Measurements from ENCODE around the gene PRRG4. TPM values are rescaled to one million over a fixed set of nuclear protein-coding genes. Genes with fewer than 3 reads are reported as not detected.
"Not testable (repeated sequence)": the region's sequence is repeated elsewhere in the genome, so short reads cannot be mapped to it uniquely, and the experiment has no call there.

The PRRG4 gene
- total RNA-seq, 1 donor from 2014 or later: under 0.01 TPM

DNA sequence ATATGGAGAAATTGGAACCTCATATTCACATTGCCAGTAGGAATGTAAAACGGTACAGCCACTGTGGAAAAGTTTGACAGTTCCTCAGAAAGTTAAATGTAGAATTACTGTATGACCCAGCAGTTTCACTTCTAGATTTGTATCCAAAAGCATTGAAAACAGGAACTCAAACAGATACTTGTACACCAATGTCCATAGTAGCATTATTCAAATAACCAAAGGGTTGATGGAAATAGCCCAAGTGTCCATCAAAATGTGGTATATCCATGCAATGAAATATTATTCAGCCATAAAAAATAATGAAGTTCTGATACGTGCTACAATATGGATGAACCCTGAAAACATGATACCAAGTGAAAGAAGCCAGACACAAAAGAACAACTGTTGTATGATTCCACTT, 17.8 kb downstream of the PRRG4 start:
- H3K4me1 ChIP-seq (ENCODE audit: control insufficient read depth in 3 of 3, insufficient read depth in 3 of 3, low read length in 3 of 3): no peaks in the 10 kb centered on the region
- H3K27ac ChIP-seq (ENCODE audit: low read depth, low read length): no peak overlapping the region
- no peak overlapping the region for H3K9ac ChIP-seq (ENCODE audit: low read depth in 1 of 3, low read length in 3 of 3)
- H3K4me3 ChIP-seq (ENCODE audit: low read length in 3 of 3): no peak overlapping the region
- no peaks in the 10 kb centered on the region for H3K36me3 ChIP-seq (ENCODE audit: control insufficient read depth in 3 of 3, insufficient read depth in 3 of 3, low read length in 3 of 3)
- no peaks in the 10 kb centered on the region for H3K27me3 ChIP-seq (ENCODE audit: control insufficient read depth in 3 of 3, insufficient read depth in 3 of 3, low read length in 3 of 3)
- peaks cover 0 to 5% (median 0%) of the 10 kb centered on the region in 3 donors for H3K9me3 ChIP-seq (ENCODE audit: control insufficient read depth in 3 of 3, low read length in 3 of 3)

DNA sequence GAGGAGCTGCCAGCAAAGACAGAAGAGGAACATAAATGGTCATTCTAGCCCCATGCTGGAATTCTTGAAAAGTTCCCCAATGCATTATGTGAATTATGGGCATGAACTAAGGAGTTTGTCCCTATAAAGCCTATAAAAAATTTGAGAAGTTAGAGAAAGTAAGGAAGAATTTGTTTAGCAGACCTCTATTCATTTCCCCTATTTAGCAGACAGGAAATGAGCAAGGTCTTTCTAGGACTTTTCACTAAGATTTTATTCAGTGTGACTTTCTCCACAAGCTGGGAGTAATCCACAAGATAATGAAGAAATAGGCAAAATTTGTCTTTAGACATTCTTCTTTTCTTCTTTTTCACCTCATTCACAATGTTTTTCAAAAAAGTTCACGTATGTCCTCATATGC, 20.0 kb downstream of the PRRG4 start:
- no peaks in the 10 kb centered on the region for H3K36me3 ChIP-seq (ENCODE audit: control insufficient read depth in 3 of 3, insufficient read depth in 3 of 3, low read length in 3 of 3)
- peaks cover 0 to 5% (median 0%) of the 10 kb centered on the region in 3 donors for H3K9me3 ChIP-seq (ENCODE audit: control insufficient read depth in 3 of 3, low read length in 3 of 3)
- no peaks in the 10 kb centered on the region for H3K4me1 ChIP-seq (ENCODE audit: control insufficient read depth in 3 of 3, insufficient read depth in 3 of 3, low read length in 3 of 3)
- H3K4me3 ChIP-seq (ENCODE audit: low read length in 3 of 3): no peak overlapping the region
- H3K27ac ChIP-seq (ENCODE audit: low read depth, low read length): no peak overlapping the region
- H3K27me3 ChIP-seq (ENCODE audit: control insufficient read depth in 3 of 3, insufficient read depth in 3 of 3, low read length in 3 of 3): no peaks in the 10 kb centered on the region
- no peak overlapping the region for H3K9ac ChIP-seq (ENCODE audit: low read depth in 1 of 3, low read length in 3 of 3)

GRCh38 chr11:32851251-32851650, 21.5 kb downstream of the PRRG4 start:
- H3K9ac ChIP-seq (ENCODE audit: low read depth in 1 of 3, low read length in 3 of 3): no peak overlapping the region
- no peaks in the 10 kb centered on the region for H3K36me3 ChIP-seq (ENCODE audit: control insufficient read depth in 3 of 3, insufficient read depth in 3 of 3, low read length in 3 of 3)
- H3K9me3 ChIP-seq (ENCODE audit: control insufficient read depth in 3 of 3, low read length in 3 of 3): peaks cover 0 to 5% (median 0%) of the 10 kb centered on the region in 3 donors
- no peaks in the 10 kb centered on the region for H3K27me3 ChIP-seq (ENCODE audit: control insufficient read depth in 3 of 3, insufficient read depth in 3 of 3, low read length in 3 of 3)
- H3K4me3 ChIP-seq (ENCODE audit: low read length in 3 of 3): no peak overlapping the region
- no peak overlapping the region for H3K27ac ChIP-seq (ENCODE audit: low read depth, low read length)
- H3K4me1 ChIP-seq (ENCODE audit: control insufficient read depth in 3 of 3, insufficient read depth in 3 of 3, low read length in 3 of 3): no peaks in the 10 kb centered on the region

DNA sequence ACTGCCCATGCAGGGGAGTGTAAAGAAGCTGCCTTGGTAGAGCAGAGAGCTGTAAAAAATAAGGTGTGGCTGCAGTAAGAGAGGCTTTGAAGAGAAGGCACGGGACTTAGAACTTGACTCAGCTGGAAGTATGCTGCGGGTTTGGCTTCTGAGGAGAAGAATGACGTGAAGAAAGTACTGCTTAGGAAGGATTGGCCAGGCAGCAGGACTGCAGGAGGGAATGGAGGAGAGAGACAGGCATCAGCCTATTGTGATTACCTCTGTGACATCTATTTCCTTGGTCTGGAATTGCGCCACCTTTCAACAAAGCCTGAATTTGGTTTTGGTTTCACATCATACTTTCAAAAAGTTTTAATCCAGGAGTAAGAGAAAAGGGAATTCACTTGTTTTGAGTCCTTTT, 22.5 kb downstream of the PRRG4 start:
- peaks cover 0 to 5% (median 0%) of the 10 kb centered on the region in 3 donors for H3K9me3 ChIP-seq (ENCODE audit: control insufficient read depth in 3 of 3, low read length in 3 of 3)
- no peaks in the 10 kb centered on the region for H3K4me1 ChIP-seq (ENCODE audit: control insufficient read depth in 3 of 3, insufficient read depth in 3 of 3, low read length in 3 of 3)
- no peak overlapping the region for H3K4me3 ChIP-seq (ENCODE audit: low read length in 3 of 3)
- no peaks in the 10 kb centered on the region for H3K36me3 ChIP-seq (ENCODE audit: control insufficient read depth in 3 of 3, insufficient read depth in 3 of 3, low read length in 3 of 3)
- no peak overlapping the region for H3K27ac ChIP-seq (ENCODE audit: low read depth, low read length)
- no peaks in the 10 kb centered on the region for H3K27me3 ChIP-seq (ENCODE audit: control insufficient read depth in 3 of 3, insufficient read depth in 3 of 3, low read length in 3 of 3)
- H3K9ac ChIP-seq (ENCODE audit: low read depth in 1 of 3, low read length in 3 of 3): no peak overlapping the region

DNA sequence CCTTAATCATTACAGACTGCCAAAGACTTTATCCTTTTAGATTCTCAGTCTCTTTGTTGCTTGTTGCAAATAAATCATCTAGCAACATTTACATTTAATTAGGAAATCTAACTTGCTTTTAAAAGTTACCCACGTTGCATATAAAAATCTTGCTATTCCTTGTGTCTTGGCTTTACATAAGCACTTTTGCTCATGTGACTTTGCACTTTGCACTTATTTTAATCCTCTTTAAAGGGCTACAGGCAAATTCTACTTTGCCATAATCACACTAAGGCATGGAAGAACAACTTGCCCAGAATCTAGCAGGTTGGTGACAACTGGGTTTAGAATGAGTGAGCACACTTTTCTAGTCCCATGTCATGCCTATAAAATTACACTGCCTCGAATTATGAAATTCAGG, 25.9 kb downstream of the PRRG4 start:
- H3K27me3 ChIP-seq (ENCODE audit: control insufficient read depth in 3 of 3, insufficient read depth in 3 of 3, low read length in 3 of 3): no peaks in the 10 kb centered on the region
- no peak overlapping the region for H3K9ac ChIP-seq (ENCODE audit: low read depth in 1 of 3, low read length in 3 of 3)
- no peak overlapping the region for H3K4me3 ChIP-seq (ENCODE audit: low read length in 3 of 3)
- H3K4me1 ChIP-seq (ENCODE audit: control insufficient read depth in 3 of 3, insufficient read depth in 3 of 3, low read length in 3 of 3): no peaks in the 10 kb centered on the region
- H3K36me3 ChIP-seq (ENCODE audit: control insufficient read depth in 3 of 3, insufficient read depth in 3 of 3, low read length in 3 of 3): no peaks in the 10 kb centered on the region
- H3K27ac ChIP-seq (ENCODE audit: low read depth, low read length): no peak overlapping the region
- H3K9me3 ChIP-seq (ENCODE audit: control insufficient read depth in 3 of 3, low read length in 3 of 3): no peaks in the 10 kb centered on the region

GRCh38 chr11:32858731-32859130, 29.0 kb downstream of the PRRG4 start:
- H3K4me3 ChIP-seq (ENCODE audit: low read length in 3 of 3): no peak overlapping the region
- no peaks in the 10 kb centered on the region for H3K27me3 ChIP-seq (ENCODE audit: control insufficient read depth in 3 of 3, insufficient read depth in 3 of 3, low read length in 3 of 3)
- no peak overlapping the region for H3K9ac ChIP-seq (ENCODE audit: low read depth in 1 of 3, low read length in 3 of 3)
- no peaks in the 10 kb centered on the region for H3K9me3 ChIP-seq (ENCODE audit: control insufficient read depth in 3 of 3, low read length in 3 of 3)
- no peak overlapping the region for H3K27ac ChIP-seq (ENCODE audit: low read depth, low read length)
- H3K4me1 ChIP-seq (ENCODE audit: control insufficient read depth in 3 of 3, insufficient read depth in 3 of 3, low read length in 3 of 3): no peaks in the 10 kb centered on the region
- H3K36me3 ChIP-seq (ENCODE audit: control insufficient read depth in 3 of 3, insufficient read depth in 3 of 3, low read length in 3 of 3): no peaks in the 10 kb centered on the region

- Histone ChIP-seq H3K27ac (ENCODE audit: low read depth, low read length) (no peak overlapping the region), H3K27me3 (ENCODE audit: control insufficient read depth in 3 of 3, insufficient read depth in 3 of 3, low read length in 3 of 3) (no peaks in the 10 kb centered on the region), H3K9me3 (ENCODE audit: control insufficient read depth in 3 of 3, low read length in 3 of 3) (no peaks in the 10 kb centered on the region), H3K9ac (ENCODE audit: low read depth in 1 of 3, low read length in 3 of 3) (no peak overlapping the region), H3K4me3 (ENCODE audit: low read length in 3 of 3) (no peak overlapping the region), H3K36me3 (ENCODE audit: control insufficient read depth in 3 of 3, insufficient read depth in 3 of 3, low read length in 3 of 3) (no peaks in the 10 kb centered on the region), H3K4me1 (ENCODE audit: control insufficient read depth in 3 of 3, insufficient read depth in 3 of 3, low read length in 3 of 3) (no peaks in the 10 kb centered on the region)
Observed at GRCh38 chr11:32861850-32862577, 32.3 kb downstream of the PRRG4 start.

GRCh38 chr11:32864555-32864954, 34.8 kb downstream of the PRRG4 start:
- H3K9ac ChIP-seq (ENCODE audit: low read depth in 1 of 3, low read length in 3 of 3): no peak overlapping the region
- H3K27me3 ChIP-seq (ENCODE audit: control insufficient read depth in 3 of 3, insufficient read depth in 3 of 3, low read length in 3 of 3): no peaks in the 10 kb centered on the region
- H3K4me3 ChIP-seq (ENCODE audit: low read length in 3 of 3): no peak overlapping the region
- no peaks in the 10 kb centered on the region for H3K9me3 ChIP-seq (ENCODE audit: control insufficient read depth in 3 of 3, low read length in 3 of 3)
- no peaks in the 10 kb centered on the region for H3K4me1 ChIP-seq (ENCODE audit: control insufficient read depth in 3 of 3, insufficient read depth in 3 of 3, low read length in 3 of 3)
- no peaks in the 10 kb centered on the region for H3K36me3 ChIP-seq (ENCODE audit: control insufficient read depth in 3 of 3, insufficient read depth in 3 of 3, low read length in 3 of 3)
- H3K27ac ChIP-seq (ENCODE audit: low read depth, low read length): no peak overlapping the region

DNA sequence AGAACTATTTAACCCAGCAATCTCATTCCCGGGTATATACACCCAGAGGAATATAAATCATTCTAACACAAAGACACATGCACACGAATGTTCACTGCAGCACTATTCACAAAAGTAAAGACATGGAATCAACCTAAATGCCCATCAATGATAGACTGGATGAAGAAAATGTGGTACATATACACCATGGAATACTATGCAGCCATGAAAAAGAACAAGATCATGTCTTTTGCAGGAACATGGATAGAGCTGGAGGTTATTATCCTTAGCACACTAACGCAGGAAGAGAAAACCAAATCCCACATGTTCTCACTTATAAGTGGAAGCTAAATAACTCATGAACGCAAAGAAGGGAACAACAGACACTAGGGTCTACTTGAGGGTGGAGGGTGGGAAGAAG, 39.0 kb downstream of the PRRG4 start:
- H3K9ac ChIP-seq (ENCODE audit: low read depth in 1 of 3, low read length in 3 of 3); H3K27ac ChIP-seq (ENCODE audit: low read depth, low read length); H3K4me3 ChIP-seq (ENCODE audit: low read length in 3 of 3); H3K27me3 ChIP-seq (ENCODE audit: control insufficient read depth in 3 of 3, insufficient read depth in 3 of 3, low read length in 3 of 3); H3K9me3 ChIP-seq (ENCODE audit: control insufficient read depth in 3 of 3, low read length in 3 of 3); H3K36me3 ChIP-seq (ENCODE audit: control insufficient read depth in 3 of 3, insufficient read depth in 3 of 3, low read length in 3 of 3); H3K4me1 ChIP-seq (ENCODE audit: control insufficient read depth in 3 of 3, insufficient read depth in 3 of 3, low read length in 3 of 3): not testable (repeated sequence)

- no peak overlapping the region for H3K4me3 ChIP-seq (ENCODE audit: low read length in 3 of 3)
- no peak overlapping the region for H3K27ac ChIP-seq (ENCODE audit: low read depth, low read length)
- no peaks in the 10 kb centered on the region for H3K4me1 ChIP-seq (ENCODE audit: control insufficient read depth in 3 of 3, insufficient read depth in 3 of 3, low read length in 3 of 3)
- H3K9me3 ChIP-seq (ENCODE audit: control insufficient read depth in 3 of 3, low read length in 3 of 3): no peaks in the 10 kb centered on the region
- no peaks in the 10 kb centered on the region for H3K27me3 ChIP-seq (ENCODE audit: control insufficient read depth in 3 of 3, insufficient read depth in 3 of 3, low read length in 3 of 3)
- H3K36me3 ChIP-seq (ENCODE audit: control insufficient read depth in 3 of 3, insufficient read depth in 3 of 3, low read length in 3 of 3): no peaks in the 10 kb centered on the region
- H3K9ac ChIP-seq (ENCODE audit: low read depth in 1 of 3, low read length in 3 of 3): no peak overlapping the region
Observed at GRCh38 chr11:32870676-32871075, 40.9 kb downstream of the PRRG4 start.

All from skeletal muscle tissue (tissue), 4 donors.